Esophagus muscularis mucosa (tissue), 4 donors: ENCODE measurements around the gene ASIC2. TPM values are rescaled to one million over a fixed set of nuclear protein-coding genes. Genes with fewer than 3 reads are reported as not detected.

Experiments used
- DNase-seq: peaks from one replicate; pipeline ENCODE4 v3.0.0-alpha.2; 2017; ENCODE audit errors: extremely low spot score
- H3K27ac ChIP-seq, 4 donors: fragments of 200-600 bp; sonication (generic); replicated peaks in 1 of 4; 1 replicate in 3 of 4; 2 replicates in 1 of 4; pipeline ENCODE4 v1.5.1; 2016 to 2019; ENCODE audit warnings: mild to moderate bottlenecking in 1 of 4
- H3K27me3 ChIP-seq, 4 donors: fragments of 200-600 bp; sonication (generic); one replicate each; pipeline versions ENCODE4 v1.5.1 to v1.6.0; 2016 to 2019
- H3K36me3 ChIP-seq, 4 donors: fragments of 200-600 bp; sonication (generic); one replicate each; pipeline ENCODE4 v1.5.1; 2016 to 2019
- H3K4me1 ChIP-seq, 4 donors: fragments of 200-600 bp; sonication (generic); one replicate each; pipeline ENCODE4 v1.5.1; 2016 to 2019
- H3K4me3 ChIP-seq, 4 donors: fragments of 200-600 bp; sonication (generic); 1 replicate in 2 of 4; 2 replicates in 2 of 4; pipeline ENCODE4 v1.5.1; 2016 to 2019; ENCODE audit warnings: mild to moderate bottlenecking in 4 of 4, moderate library complexity in 1 of 4
- H3K9me3 ChIP-seq, 4 donors: fragments of 200-600 bp; sonication (generic); 1 replicate in 3 of 4; 2 replicates in 1 of 4; pipeline ENCODE4 v1.5.1; 2016 to 2019
- EP300 ChIP-seq: sonication (generic); formaldehyde crosslinking; IDR thresholded peaks from one replicate; pipeline ENCODE4 v1.6.1; 2017; ENCODE audit warnings: antibody characterized with exemption
- POLR2A ChIP-seq: fragments of 450-650 bp; IDR thresholded peaks from one replicate; pipeline ENCODE4 v1.6.1; 2017; ENCODE audit warnings: antibody characterized with exemption, moderate library complexity, mild to moderate bottlenecking, low read depth
- POLR2AphosphoS5 ChIP-seq, 2 donors: sonication (generic); formaldehyde crosslinking; IDR thresholded peaks; one replicate each; pipeline ENCODE4 v1.6.1; 2017; ENCODE audit warnings: antibody characterized with exemption in 2 of 2
- WGBS: methylation state at CpG from one replicate; pipeline ENCODE4 v1.1.5; 2018; 5-methylcytosine and 5-hydroxymethylcytosine counted together
- intact Hi-C: fragments of 100-400 bp; cut with DNase I; formaldehyde crosslinking; loops from one replicate; pipeline ENCODE4 v1.15.1; 2023
- total RNA-seq, 4 donors: library from RNA; depleted of rRNA; stranded (reverse); fragments of >200 nt; gene quantifications; one replicate each; pipeline versions ENCODE4 v1.1.0 to v1.2.1, GENCODE V29; 2016
- TF ChIP-seq, protein P1 (sequence below), 3 experiments: fragments of 200-600 bp in 2 of 3; fragments of 450-650 bp in 1 of 3; sonication (generic) in 2 of 3; IDR thresholded peaks; one replicate each; pipeline ENCODE4 v1.5.1; 2017 to 2019; ENCODE audit warnings: antibody characterized with exemption in 3 of 3, mild to moderate bottlenecking in 2 of 3, moderate library complexity in 1 of 3

The ASIC2 gene
- total RNA-seq, 4 donors from 2014 or later = 0.13 TPM; not detected in 3

GRCh38 chr17:33233811-33234177 is 59.3 kb downstream of the ASIC2 start:
- no peaks in the 10 kb centered on the region for H3K27me3 ChIP-seq
- DNase-seq = no peak
- no peak overlapping the region for H3K4me3 ChIP-seq
- H3K9me3 ChIP-seq = no peaks in the 10 kb centered on the region
- WGBS = 60% methylated on average over 5 of the region's 5 CpGs
- no peaks in the 10 kb centered on the region for H3K36me3 ChIP-seq
- peaks cover 0 to 26% (median 22%) of the 10 kb centered on the region in 4 donors for H3K4me1 ChIP-seq
- intact Hi-C loops = loop anchor here (5.0 kb wide), 1 partner anchor 34 kb away; no protein-coding TSS in a partner anchor
- TF ChIP-seq POLR2A (no peak), EP300 (no peak), POLR2AphosphoS5 (IDR thresholded peaks at IDR 0.05) (no peak)
- TF ChIP-seq, protein P1, sequence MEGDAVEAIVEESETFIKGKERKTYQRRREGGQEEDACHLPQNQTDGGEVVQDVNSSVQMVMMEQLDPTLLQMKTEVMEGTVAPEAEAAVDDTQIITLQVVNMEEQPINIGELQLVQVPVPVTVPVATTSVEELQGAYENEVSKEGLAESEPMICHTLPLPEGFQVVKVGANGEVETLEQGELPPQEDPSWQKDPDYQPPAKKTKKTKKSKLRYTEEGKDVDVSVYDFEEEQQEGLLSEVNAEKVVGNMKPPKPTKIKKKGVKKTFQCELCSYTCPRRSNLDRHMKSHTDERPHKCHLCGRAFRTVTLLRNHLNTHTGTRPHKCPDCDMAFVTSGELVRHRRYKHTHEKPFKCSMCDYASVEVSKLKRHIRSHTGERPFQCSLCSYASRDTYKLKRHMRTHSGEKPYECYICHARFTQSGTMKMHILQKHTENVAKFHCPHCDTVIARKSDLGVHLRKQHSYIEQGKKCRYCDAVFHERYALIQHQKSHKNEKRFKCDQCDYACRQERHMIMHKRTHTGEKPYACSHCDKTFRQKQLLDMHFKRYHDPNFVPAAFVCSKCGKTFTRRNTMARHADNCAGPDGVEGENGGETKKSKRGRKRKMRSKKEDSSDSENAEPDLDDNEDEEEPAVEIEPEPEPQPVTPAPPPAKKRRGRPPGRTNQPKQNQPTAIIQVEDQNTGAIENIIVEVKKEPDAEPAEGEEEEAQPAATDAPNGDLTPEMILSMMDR (IDR thresholded peaks at IDR 0.05) = no peak
- peak overlapping the region in 3 of 4 donors; percentile 0 to 25 (median 11) for H3K27ac ChIP-seq

- Histone ChIP-seq H3K4me1 (peaks cover 0 to 12% (median 10%) of the 10 kb centered on the region in 4 donors), H3K27me3 (no peaks in the 10 kb centered on the region), H3K27ac (no peak overlapping the region), H3K9me3 (no peaks in the 10 kb centered on the region), H3K36me3 (no peaks in the 10 kb centered on the region), H3K4me3 (no peak overlapping the region)
- TF ChIP-seq EP300 (no peak), POLR2A (no peak)
- TF ChIP-seq, protein P1 (IDR thresholded peaks at IDR 0.05) = no peak
- WGBS = 78% methylated on average over 7 of the region's 7 CpGs
- intact Hi-C loops = no loop called here
- no peak for DNase-seq
Measured at GRCh38 chr17:33229499-33229898, 63.6 kb downstream of the ASIC2 start.

GRCh38 chr17:33229028-33229427 is 64.1 kb downstream of the ASIC2 start:
- intact Hi-C loops = no loop called here
- 58% methylated on average over 5 of the region's 5 CpGs for WGBS
- Histone ChIP-seq H3K27ac (no peak overlapping the region), H3K4me1 (peaks cover 0 to 8% (median 5%) of the 10 kb centered on the region in 4 donors), H3K36me3 (no peaks in the 10 kb centered on the region), H3K4me3 (no peak overlapping the region), H3K27me3 (no peaks in the 10 kb centered on the region), H3K9me3 (no peaks in the 10 kb centered on the region)
- TF ChIP-seq EP300 (no peak), POLR2A (no peak)
- TF ChIP-seq, protein P1 (IDR thresholded peaks at IDR 0.05) = no peak
- DNase-seq = no peak

DNA sequence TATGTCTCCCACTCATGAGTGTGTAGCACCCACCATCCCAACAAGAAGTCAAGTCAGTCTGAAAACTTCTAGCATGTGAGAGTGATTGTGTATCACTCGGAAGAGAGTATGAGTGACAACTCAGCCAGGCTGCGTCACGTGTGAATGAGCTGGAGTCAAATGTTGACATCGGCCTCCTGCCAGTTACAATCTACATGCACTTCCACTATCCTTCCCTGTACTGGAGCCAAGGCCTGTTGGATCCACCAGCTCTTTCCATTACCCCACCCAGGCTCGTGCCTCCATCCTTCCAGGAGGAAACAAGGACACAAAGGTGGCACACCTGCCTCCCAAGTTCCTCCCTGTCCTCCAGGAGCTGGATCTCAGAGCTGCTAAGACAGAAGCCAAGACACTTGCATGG is 64.5 kb downstream of the ASIC2 start:
- no peak overlapping the region for H3K27ac ChIP-seq
- intact Hi-C loops = no loop called here
- TF ChIP-seq POLR2AphosphoS5 (IDR thresholded peaks at IDR 0.05) (no peak), EP300 (no peak), POLR2A (no peak)
- TF ChIP-seq, protein P1 (IDR thresholded peaks at IDR 0.05) = no peak
- H3K4me3 ChIP-seq = no peak overlapping the region
- DNase-seq = no peak
- peaks cover 0 to 3% (median under 1%) of the 10 kb centered on the region in 4 donors for H3K4me1 ChIP-seq
- H3K27me3 ChIP-seq = no peaks in the 10 kb centered on the region
- no peaks in the 10 kb centered on the region for H3K9me3 ChIP-seq
- 87% methylated on average over 5 of the region's 5 CpGs for WGBS
- H3K36me3 ChIP-seq = no peaks in the 10 kb centered on the region

GRCh38 chr17:33227911-33228310 is 65.2 kb downstream of the ASIC2 start:
- no peak overlapping the region for H3K4me3 ChIP-seq
- intact Hi-C loops = no loop called here
- no peaks in the 10 kb centered on the region for H3K36me3 ChIP-seq
- no peaks in the 10 kb centered on the region for H3K4me1 ChIP-seq
- no peak for DNase-seq
- H3K27me3 ChIP-seq = no peaks in the 10 kb centered on the region
- TF ChIP-seq POLR2AphosphoS5 (IDR thresholded peaks at IDR 0.05) (no peak), POLR2A (no peak), EP300 (no peak)
- TF ChIP-seq, protein P1 (IDR thresholded peaks at IDR 0.05) = no peak
- H3K27ac ChIP-seq = no peak overlapping the region
- 78% methylated on average over 3 of the region's 3 CpGs for whole genome bisulfite sequencing
- no peaks in the 10 kb centered on the region for H3K9me3 ChIP-seq
